IMR-90 (cell line): ENCODE results near the gene MAP2K2. TPM values are rescaled to one million over a fixed set of nuclear protein-coding genes. Genes with fewer than 3 reads are reported as not detected.

Experiments
- ATAC-seq: fragments of 200-7000 bp; cut with Tn5 transposase; 2 replicates; pipeline ENCODE4 v1.9.1; 2020; ENCODE audit warnings: low read depth, mild to moderate bottlenecking, moderate library complexity
- BruUV-seq: library from RNA; stranded (reverse); fragments of 400-500 nt; replicated peaks from 2 replicates; lab custom pipeline; 2021; lab: Mats Ljungman, UMichigan
- CTCF ChIA-PET: fragments of 300-600 bp; formaldehyde crosslinking; extraction: SDS; loops from one replicate; lab custom pipeline; 2021; ENCODE audit warnings: antibody characterized with exemption; lab: Yijun Ruan, JAX
- POLR2A ChIA-PET: fragments of 300-600 bp; sonication (Branson Sonifier 250); formaldehyde crosslinking; loops from one replicate; lab custom pipeline; 2022; ENCODE audit warnings: antibody characterized with exemption; ENCODE audit not compliant: unreplicated experiment; lab: Charles Lee
- DNase-seq: peaks from one replicate; pipeline ENCODE4 v3.0.0; 2013
- H2AFZ ChIP-seq: replicated peaks from 2 replicates; pipeline ENCODE3; 2013; ENCODE audit warnings: low read length, mild to moderate bottlenecking; ENCODE audit not compliant: poor library complexity
- H2AK5ac ChIP-seq: 2 replicates; pipeline ENCODE4 v1.6.1; 2013; ENCODE audit warnings: low read depth, low read length, inconsistent platforms
- H2AK9ac ChIP-seq: replicated peaks from 2 replicates; pipeline ENCODE3; 2013; ENCODE audit warnings: mild to moderate bottlenecking, low read depth, low read length, moderate library complexity; ENCODE audit not compliant: poor library complexity
- H2BK120ac ChIP-seq: 2 replicates; pipeline ENCODE4 v1.6.1; 2013; ENCODE audit warnings: low read depth, low read length, inconsistent platforms
- H2BK15ac ChIP-seq: 3 replicates; pipeline ENCODE4 v1.6.1; 2013; ENCODE audit warnings: low read depth, low read length, inconsistent platforms
- H2BK20ac ChIP-seq: 2 replicates; pipeline ENCODE4 v1.6.1; 2013; ENCODE audit warnings: low read depth, mild to moderate bottlenecking, inconsistent platforms, low read length, moderate library complexity
- H2BK5ac ChIP-seq: 2 replicates; pipeline ENCODE4 v1.6.1; 2013; ENCODE audit warnings: mild to moderate bottlenecking, low read depth, low read length, inconsistent platforms; ENCODE audit not compliant: poor library complexity, severe bottlenecking
- H3K14ac ChIP-seq: replicated peaks from 2 replicates; pipeline ENCODE4 v1.6.1; 2013; ENCODE audit warnings: low read depth, low read length, inconsistent platforms
- H3K18ac ChIP-seq: 2 replicates; pipeline ENCODE4 v1.6.1; 2013; ENCODE audit warnings: low read depth, low read length, control low read depth
- H3K23ac ChIP-seq: 2 replicates; pipeline ENCODE4 v1.6.1; 2013; ENCODE audit warnings: low read depth, low read length, inconsistent platforms
- H3K27ac ChIP-seq: 2 replicates; pipeline ENCODE4 v1.5.1; 2013; ENCODE audit warnings: mild to moderate bottlenecking, control low read depth, low read length; ENCODE audit not compliant: insufficient read depth
- H3K27me3 ChIP-seq: 2 replicates; pipeline ENCODE4 v1.6.1; 2013; ENCODE audit warnings: low read length; ENCODE audit not compliant: control insufficient read depth, insufficient read depth
- H3K36me3 ChIP-seq: 2 replicates; pipeline ENCODE4 v1.6.1; 2013; ENCODE audit warnings: low read length, mixed read lengths; ENCODE audit not compliant: control insufficient read depth, insufficient read depth
- H3K4ac ChIP-seq: 2 replicates; pipeline ENCODE4 v1.6.1; 2013; ENCODE audit warnings: low read depth, low read length, inconsistent platforms
- H3K4me1 ChIP-seq: 2 replicates; pipeline ENCODE4 v1.6.1; 2013; ENCODE audit warnings: low read length, mixed read lengths; ENCODE audit not compliant: control insufficient read depth, insufficient read depth
- H3K4me2 ChIP-seq: 2 replicates; pipeline ENCODE4 v1.6.1; 2013; ENCODE audit warnings: low read depth, mild to moderate bottlenecking, control low read depth, low read length, moderate library complexity
- H3K4me3 ChIP-seq: 2 replicates; pipeline ENCODE4 v1.5.1; 2013; ENCODE audit warnings: low read depth, mild to moderate bottlenecking, control low read depth, low read length, moderate library complexity; ENCODE audit not compliant: insufficient read depth
- H3K56ac ChIP-seq: 2 replicates; pipeline ENCODE4 v1.6.1; 2013; ENCODE audit warnings: low read length, inconsistent platforms; ENCODE audit not compliant: insufficient read depth; ENCODE audit errors: extremely low read depth
- H3K79me1 ChIP-seq, 2 experiments: 2 replicates each; pipeline ENCODE4 v1.6.1; 2013; ENCODE audit warnings: low read length in 2 of 2, inconsistent platforms in 1 of 2, low read depth in 1 of 2
- H3K9ac ChIP-seq: 2 replicates; pipeline ENCODE4 v1.6.1; 2013; ENCODE audit warnings: low read depth, low read length, control low read depth
- H3K9me1 ChIP-seq: 2 replicates; pipeline ENCODE4 v1.6.1; 2013; ENCODE audit warnings: low read length, inconsistent platforms; ENCODE audit not compliant: insufficient read depth
- H3K9me3 ChIP-seq: 2 replicates; pipeline ENCODE4 v1.6.1; 2013; ENCODE audit warnings: low read length; ENCODE audit not compliant: control insufficient read depth, insufficient read depth
- H4K20me1 ChIP-seq: 2 replicates; pipeline ENCODE4 v1.6.1; 2013; ENCODE audit warnings: low read length, inconsistent platforms; ENCODE audit not compliant: insufficient read depth
- H4K5ac ChIP-seq: 2 replicates; pipeline ENCODE4 v1.6.1; 2013; ENCODE audit warnings: mild to moderate bottlenecking, low read depth, low read length, control low read depth
- H4K8ac ChIP-seq, 2 experiments: 2 replicates each; pipeline ENCODE4 v1.6.1; 2013; ENCODE audit warnings: low read depth in 2 of 2, low read length in 2 of 2, control low read depth in 1 of 2, inconsistent platforms in 1 of 2
- H4K91ac ChIP-seq: 2 replicates; pipeline ENCODE4 v1.6.1; 2013; ENCODE audit warnings: low read depth, low read length, inconsistent platforms; ENCODE audit not compliant: insufficient read depth
- BHLHE40 ChIP-seq: fragments of 150-350 bp; IDR thresholded peaks from 2 replicates; pipeline ENCODE4 v1.6.1; 2016; ENCODE audit warnings: mild to moderate bottlenecking, low read depth, low read length
- CEBPB ChIP-seq: IDR thresholded peaks from 2 replicates; pipeline ENCODE4 v1.6.1; 2012; ENCODE audit warnings: low read depth, low read length, improper control_type of control experiment
- CHD1 ChIP-seq: IDR thresholded peaks from 2 replicates; pipeline ENCODE4 v1.6.1; 2012; ENCODE audit warnings: low read depth, low read length, improper control_type of control experiment
- FOS ChIP-seq: fragments of 150-350 bp; IDR thresholded peaks from 2 replicates; pipeline ENCODE4 v1.6.1; 2016; ENCODE audit warnings: low read depth, low read length
- MAFK ChIP-seq: IDR thresholded peaks from 2 replicates; pipeline ENCODE4 v1.6.1; 2012; ENCODE audit warnings: low read depth, low read length, improper control_type of control experiment
- MAZ ChIP-seq: IDR thresholded peaks from 2 replicates; pipeline ENCODE4 v1.6.1; 2012; ENCODE audit warnings: low read depth, mild to moderate bottlenecking, low read length, improper control_type of control experiment, moderate library complexity, borderline replicate concordance
- MXI1 ChIP-seq: IDR thresholded peaks from 2 replicates; pipeline ENCODE4 v1.6.1; 2012; ENCODE audit warnings: low read depth, mild to moderate bottlenecking, low read length, moderate library complexity, borderline replicate concordance
- NFE2L2 ChIP-seq: fragments of 150-350 bp; IDR thresholded peaks from 2 replicates; pipeline ENCODE4 v1.6.1; 2016; ENCODE audit warnings: low read depth, mild to moderate bottlenecking, low read length
- POLR2A ChIP-seq: IDR thresholded peaks from 2 replicates; pipeline ENCODE4 v1.6.1; 2012; ENCODE audit warnings: mild to moderate bottlenecking, low read depth, low read length
- RAD21 ChIP-seq: IDR thresholded peaks from 2 replicates; pipeline ENCODE4 v1.6.1; 2012; ENCODE audit warnings: low read length, improper control_type of control experiment
- RCOR1 ChIP-seq: IDR thresholded peaks from 2 replicates; pipeline ENCODE4 v1.6.1; 2012; ENCODE audit warnings: mild to moderate bottlenecking, low read length, improper control_type of control experiment; ENCODE audit not compliant: insufficient replicate concordance
- RFX5 ChIP-seq: IDR thresholded peaks from 2 replicates; pipeline ENCODE4 v1.8.0; 2012; ENCODE audit warnings: low read depth, mild to moderate bottlenecking, low read length, moderate library complexity
- SMC3 ChIP-seq: fragments of 150-350 bp; IDR thresholded peaks from 2 replicates; pipeline ENCODE4 v1.6.1; 2016; ENCODE audit warnings: low read depth, mild to moderate bottlenecking, antibody characterized with exemption, low read length, moderate library complexity
- WGBS, 2 experiments: methylation state at CpG; one replicate each; pipeline versions ENCODE4 v1.1.5 to v1.1.7; 2013; ENCODE audit warnings: missing lambda C conversion rate in 2 of 2; ENCODE audit not compliant: insufficient read length in 1 of 2; ENCODE audit errors: extremely low coverage in 2 of 2; 5-methylcytosine and 5-hydroxymethylcytosine counted together
- dilution Hi-C: fragments of 300-500 bp; cut with HindIII; formaldehyde crosslinking; loops from one replicate; pipeline ENCODE4 v1.14.3; 2018; ENCODE audit warnings: low sequenced_read_pairs; ENCODE audit not compliant: unreplicated experiment
- in situ Hi-C: fragments of 300-500 bp; cut with MboI; formaldehyde crosslinking; loops from 3 replicates; pipeline ENCODE4 v1.14.3; 2019; ENCODE audit warnings: low sequenced_read_pairs, inconsistent platforms, mixed read lengths
- intact Hi-C: fragments of 100-400 bp; cut with micrococcal nuclease; formaldehyde crosslinking; loops from 2 replicates; pipeline ENCODE4 v1.10.0; 2022
- polyA plus RNA-seq, 3 experiments: library from polyadenylated mRNA; depleted of rRNA; stranded (reverse); fragments of >200 nt; gene quantifications; 2 replicates each; pipeline ENCODE4 v1.2.3, GENCODE V29; 2012; ENCODE audit warnings: low replicate concordance in 1 of 3
- total RNA-seq: library from RNA; depleted of rRNA; stranded (reverse); fragments of >200 nt; gene quantifications from 2 replicates; pipeline ENCODE4 v1.2.3, GENCODE V29; 2012
- TF ChIP-seq, protein P1 (sequence below): fragments of 150-350 bp; IDR thresholded peaks from 2 replicates; pipeline ENCODE4 v1.6.1; 2017; ENCODE audit warnings: mild to moderate bottlenecking, antibody characterized with exemption, low read length, low read depth
- TF ChIP-seq, protein P2 (sequence below): fragments of 150-350 bp; IDR thresholded peaks from 2 replicates; pipeline ENCODE4 v1.6.1; 2016; ENCODE audit warnings: low read depth, mild to moderate bottlenecking, low read length, moderate library complexity, borderline replicate concordance
- TF ChIP-seq, protein P3 (sequence below): conservative IDR thresholded peaks from 2 replicates; pipeline ENCODE4 v1.5.1; 2012; ENCODE audit warnings: mild to moderate bottlenecking, low read depth, low read length, improper control_type of control experiment

The MAP2K2 gene
- total and polyA plus RNA-seq, 2 of the 4 experiments (the other 2 are of a cell fraction) = 115 to 151 TPM

DNA sequence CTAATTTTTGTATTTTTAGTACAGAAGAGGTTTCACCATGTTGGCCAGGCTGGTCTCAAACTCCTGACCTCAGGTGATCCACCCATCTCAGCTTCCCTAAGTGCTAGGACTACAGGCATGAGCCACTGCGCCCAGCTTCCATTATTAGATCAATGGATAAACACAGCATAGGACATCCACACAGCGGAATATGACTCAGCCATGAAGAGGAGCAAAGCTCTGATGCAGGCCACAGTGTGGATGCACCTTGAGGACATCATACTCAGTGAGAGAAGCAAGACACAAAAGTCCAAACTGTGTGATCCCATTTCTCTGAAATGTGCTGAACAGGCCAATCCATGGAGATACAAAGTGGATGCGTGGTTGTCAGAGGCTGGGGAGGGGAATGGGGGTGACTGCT is 52.3 kb downstream of the MAP2K2 start:
- Histone ChIP-seq H3K27ac (no peak overlapping the region), H3K9ac (no peak overlapping the region), H3K18ac (no peak overlapping the region), H2AK9ac (no peak overlapping the region), H2AFZ (no peak overlapping the region), H2AK5ac (no peak overlapping the region), H3K27me3 (no peaks in the 10 kb centered on the region), H4K91ac (no peak overlapping the region), H3K56ac (no peak overlapping the region), H2BK20ac (no peak overlapping the region), H3K9me3 (no peaks in the 10 kb centered on the region), H3K14ac (no peak overlapping the region), H3K4ac (no peak overlapping the region), H3K4me2 (no peak overlapping the region), H2BK5ac (no peak overlapping the region), H3K9me1 (peaks cover 3% of the 10 kb centered on the region), H4K8ac (no peak overlapping the region), H3K23ac (no peak overlapping the region), H2BK15ac (no peak overlapping the region), H3K4me1 (no peaks in the 10 kb centered on the region; the same call in 1 of the 2 replicates), H3K36me3 (no peaks in the 10 kb centered on the region), H2BK120ac (no peak overlapping the region), H3K79me1 (peaks cover 3% of the 10 kb centered on the region in 2 experiments; a peak in 1 of 4 replicates), H4K20me1 (no peaks in the 10 kb centered on the region), H3K4me3 (no peak overlapping the region), H4K5ac (no peak overlapping the region)
- no TSS peak for BruUV-seq
- 100% methylated on average over 2 of the region's 3 CpGs; no CpG with 5 or more reads in 1 of the 2 experiments for WGBS, 2 experiments
- in situ Hi-C loops = no loop called here
- DNase-seq (no peak), ATAC-seq (no peak)
- POLR2A ChIA-PET = no interaction called here
- intact Hi-C loops = loop anchor here (1.0 kb wide), 1 partner anchor 50 kb away; no protein-coding TSS in a partner anchor
- TF ChIP-seq RAD21 (no peak), CHD1 (no peak), POLR2A (no peak), CEBPB (no peak), NFE2L2 (no peak), BHLHE40 (no peak), MAFK (no peak), RFX5 (no peak), FOS (no peak), MAZ (no peak), RCOR1 (no peak), MXI1 (no peak), SMC3 (no peak)
- TF ChIP-seq, protein P1, sequence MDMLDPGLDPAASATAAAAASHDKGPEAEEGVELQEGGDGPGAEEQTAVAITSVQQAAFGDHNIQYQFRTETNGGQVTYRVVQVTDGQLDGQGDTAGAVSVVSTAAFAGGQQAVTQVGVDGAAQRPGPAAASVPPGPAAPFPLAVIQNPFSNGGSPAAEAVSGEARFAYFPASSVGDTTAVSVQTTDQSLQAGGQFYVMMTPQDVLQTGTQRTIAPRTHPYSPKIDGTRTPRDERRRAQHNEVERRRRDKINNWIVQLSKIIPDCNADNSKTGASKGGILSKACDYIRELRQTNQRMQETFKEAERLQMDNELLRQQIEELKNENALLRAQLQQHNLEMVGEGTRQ = no peak
- TF ChIP-seq, protein P2, sequence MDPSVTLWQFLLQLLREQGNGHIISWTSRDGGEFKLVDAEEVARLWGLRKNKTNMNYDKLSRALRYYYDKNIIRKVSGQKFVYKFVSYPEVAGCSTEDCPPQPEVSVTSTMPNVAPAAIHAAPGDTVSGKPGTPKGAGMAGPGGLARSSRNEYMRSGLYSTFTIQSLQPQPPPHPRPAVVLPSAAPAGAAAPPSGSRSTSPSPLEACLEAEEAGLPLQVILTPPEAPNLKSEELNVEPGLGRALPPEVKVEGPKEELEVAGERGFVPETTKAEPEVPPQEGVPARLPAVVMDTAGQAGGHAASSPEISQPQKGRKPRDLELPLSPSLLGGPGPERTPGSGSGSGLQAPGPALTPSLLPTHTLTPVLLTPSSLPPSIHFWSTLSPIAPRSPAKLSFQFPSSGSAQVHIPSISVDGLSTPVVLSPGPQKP = no peak
- TF ChIP-seq, protein P3, sequence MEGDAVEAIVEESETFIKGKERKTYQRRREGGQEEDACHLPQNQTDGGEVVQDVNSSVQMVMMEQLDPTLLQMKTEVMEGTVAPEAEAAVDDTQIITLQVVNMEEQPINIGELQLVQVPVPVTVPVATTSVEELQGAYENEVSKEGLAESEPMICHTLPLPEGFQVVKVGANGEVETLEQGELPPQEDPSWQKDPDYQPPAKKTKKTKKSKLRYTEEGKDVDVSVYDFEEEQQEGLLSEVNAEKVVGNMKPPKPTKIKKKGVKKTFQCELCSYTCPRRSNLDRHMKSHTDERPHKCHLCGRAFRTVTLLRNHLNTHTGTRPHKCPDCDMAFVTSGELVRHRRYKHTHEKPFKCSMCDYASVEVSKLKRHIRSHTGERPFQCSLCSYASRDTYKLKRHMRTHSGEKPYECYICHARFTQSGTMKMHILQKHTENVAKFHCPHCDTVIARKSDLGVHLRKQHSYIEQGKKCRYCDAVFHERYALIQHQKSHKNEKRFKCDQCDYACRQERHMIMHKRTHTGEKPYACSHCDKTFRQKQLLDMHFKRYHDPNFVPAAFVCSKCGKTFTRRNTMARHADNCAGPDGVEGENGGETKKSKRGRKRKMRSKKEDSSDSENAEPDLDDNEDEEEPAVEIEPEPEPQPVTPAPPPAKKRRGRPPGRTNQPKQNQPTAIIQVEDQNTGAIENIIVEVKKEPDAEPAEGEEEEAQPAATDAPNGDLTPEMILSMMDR = no peak
- dilution Hi-C loops = no loop called here
- CTCF ChIA-PET = no interaction called here
